ENCODE results near the gene SLC1A4. TPM values are rescaled to one million over a fixed set of nuclear protein-coding genes. Genes with fewer than 3 reads are reported as not detected.

SLC1A4 gene
- total RNA-seq, 1 donor from 2014 or later = 45.9 TPM

GRCh38 chr2:64972426-64972825 is 16.8 kb upstream of the SLC1A4 start:
- no peak for TF ChIP-seq EZH2 (IDR thresholded peaks at IDR 0.05; ENCODE audit: insufficient read depth, low read length)
- no peak for TF ChIP-seq CTCF (IDR thresholded peaks at IDR 0.05; ENCODE audit: insufficient read depth, low read depth, low read length)
- Mint-ChIP-seq H3K4me1 (ENCODE audit: low read depth, unreplicated experiment) (peaks cover 22% of the 10 kb centered on the region), H3K36me3 (ENCODE audit: low read depth, unreplicated experiment) (peaks cover 2% of the 10 kb centered on the region), H3K27ac (ENCODE audit: unreplicated experiment) (no peak overlapping the region), H3K27me3 (ENCODE audit: low read depth, unreplicated experiment) (peaks cover 7% of the 10 kb centered on the region), H3K4me3 (ENCODE audit: unreplicated experiment) (no peak overlapping the region), H3K9me3 (ENCODE audit: unreplicated experiment) (no peaks in the 10 kb centered on the region)
- Histone ChIP-seq H3K27me3 (ENCODE audit: insufficient read depth, low read length) (no peaks in the 10 kb centered on the region), H3K79me2 (ENCODE audit: insufficient read depth, low read length) (no peaks in the 10 kb centered on the region), H2AFZ (ENCODE audit: low read depth, low read length) (no peak overlapping the region), H3K9me3 (ENCODE audit: insufficient read depth, low read depth, low read length) (no peaks in the 10 kb centered on the region), H3K4me2 (ENCODE audit: low read length) (no peak overlapping the region), H3K9ac (ENCODE audit: low read length) (no peak overlapping the region), H4K20me1 (ENCODE audit: insufficient read depth, low read length) (no peaks in the 10 kb centered on the region), H3K36me3 (ENCODE audit: insufficient read depth, low read length) (no peaks in the 10 kb centered on the region), H3K27ac (ENCODE audit: low read depth, low read length) (no peak overlapping the region), H3K4me1 (ENCODE audit: insufficient read depth, low read length) (peaks cover 16% of the 10 kb centered on the region), H3K4me3 (ENCODE audit: insufficient read depth, low read depth, low read length) (no peak overlapping the region)
- DNase-seq (ENCODE audit: low read depth) (no peak), FAIRE-seq (no peak)

DNA sequence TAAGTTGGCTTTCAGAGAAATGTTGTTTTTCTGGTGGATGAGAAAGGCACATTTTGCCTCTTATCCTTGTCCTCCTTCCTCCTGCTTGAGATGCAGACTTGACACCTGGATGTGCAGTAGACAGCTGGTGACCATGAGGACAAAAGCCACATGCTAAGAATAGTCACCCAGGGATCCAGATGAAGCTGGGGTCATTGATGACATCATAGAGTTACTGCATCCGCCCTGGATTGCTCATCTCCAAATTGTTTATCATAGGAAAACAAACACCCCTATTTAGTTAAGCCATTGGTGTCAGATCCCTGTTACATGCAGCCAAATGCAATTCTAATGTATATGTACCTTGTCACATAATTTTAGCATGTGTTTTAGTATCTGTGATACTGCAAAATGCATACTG is 16.3 kb upstream of the SLC1A4 start:
- peaks cover 5% of the 10 kb centered on the region for H3K27me3 Mint-ChIP-seq (ENCODE audit: low read depth, unreplicated experiment)
- no peak overlapping the region for H3K27ac ChIP-seq (ENCODE audit: low read depth, low read length)

More for the DNA sequence above, 16.3 kb upstream of the SLC1A4 start:
- H2AFZ ChIP-seq (ENCODE audit: low read depth, low read length) = no peak overlapping the region
- FAIRE-seq (no peak), DNase-seq (ENCODE audit: low read depth) (no peak)
- TF ChIP-seq EZH2 (IDR thresholded peaks at IDR 0.05; ENCODE audit: insufficient read depth, low read length) = no peak
- no peak for TF ChIP-seq CTCF (IDR thresholded peaks at IDR 0.05; ENCODE audit: insufficient read depth, low read depth, low read length)
- H4K20me1 ChIP-seq (ENCODE audit: insufficient read depth, low read length) = no peaks in the 10 kb centered on the region
- H3K9ac ChIP-seq (ENCODE audit: low read length) = no peak overlapping the region
- H3K36me3 ChIP-seq (ENCODE audit: insufficient read depth, low read length) = no peaks in the 10 kb centered on the region
- peaks cover 16% of the 10 kb centered on the region for H3K4me1 ChIP-seq (ENCODE audit: insufficient read depth, low read length)
- no peak overlapping the region for H3K27ac Mint-ChIP-seq (ENCODE audit: unreplicated experiment)
- H3K79me2 ChIP-seq (ENCODE audit: insufficient read depth, low read length) = no peaks in the 10 kb centered on the region
- peaks cover 22% of the 10 kb centered on the region for H3K4me1 Mint-ChIP-seq (ENCODE audit: low read depth, unreplicated experiment)
- peaks cover 2% of the 10 kb centered on the region for H3K36me3 Mint-ChIP-seq (ENCODE audit: low read depth, unreplicated experiment)
- H3K4me3 ChIP-seq (ENCODE audit: insufficient read depth, low read depth, low read length) = no peak overlapping the region
- no peaks in the 10 kb centered on the region for H3K27me3 ChIP-seq (ENCODE audit: insufficient read depth, low read length)
- no peaks in the 10 kb centered on the region for H3K9me3 Mint-ChIP-seq (ENCODE audit: unreplicated experiment)
- no peak overlapping the region for H3K4me2 ChIP-seq (ENCODE audit: low read length)
- no peaks in the 10 kb centered on the region for H3K9me3 ChIP-seq (ENCODE audit: insufficient read depth, low read depth, low read length)
- H3K4me3 Mint-ChIP-seq (ENCODE audit: unreplicated experiment) = no peak overlapping the region
